GM20431 (cell line): ENCODE measurements around the gene OR6K2.
"Not testable (repeated sequence)": the region's sequence is repeated elsewhere in the genome, so short reads cannot be mapped to it uniquely, and the experiment has no call there.

Experiments used
- in situ Hi-C: fragments of 300-500 bp; cut with MseI, MboI; formaldehyde crosslinking; loops from one replicate; pipeline ENCODE4 v1.15.0; 2020; ENCODE audit warnings: low sequenced_read_pairs; ENCODE audit not compliant: unreplicated experiment

OR6K2 gene, protein sequence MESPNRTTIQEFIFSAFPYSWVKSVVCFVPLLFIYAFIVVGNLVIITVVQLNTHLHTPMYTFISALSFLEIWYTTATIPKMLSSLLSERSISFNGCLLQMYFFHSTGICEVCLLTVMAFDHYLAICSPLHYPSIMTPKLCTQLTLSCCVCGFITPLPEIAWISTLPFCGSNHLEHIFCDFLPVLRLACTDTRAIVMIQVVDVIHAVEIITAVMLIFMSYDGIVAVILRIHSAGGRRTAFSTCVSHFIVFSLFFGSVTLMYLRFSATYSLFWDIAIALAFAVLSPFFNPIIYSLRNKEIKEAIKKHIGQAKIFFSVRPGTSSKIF

DNA sequence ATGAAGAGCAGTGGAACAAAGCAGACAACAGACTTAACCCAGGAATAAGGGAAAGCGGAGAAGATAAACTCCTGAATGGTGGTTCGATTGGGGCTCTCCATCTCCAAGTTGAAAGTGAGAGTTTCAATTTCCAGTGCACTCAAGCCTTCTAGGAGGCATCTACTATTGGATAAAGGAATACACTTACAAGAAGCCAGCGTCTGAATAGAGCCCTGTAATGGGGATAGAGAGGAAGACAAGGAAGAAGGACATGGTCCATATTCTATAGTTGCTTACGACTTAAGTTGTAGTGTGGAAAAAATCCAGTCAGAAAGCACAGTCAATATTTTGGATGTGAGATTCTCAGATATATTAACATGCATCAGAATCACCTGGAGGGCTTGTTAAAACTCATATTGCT is at the start of gene OR6K2:
Gene OR6K2 (minus strand): TSS at position 101 of the 400 bp plus-strand sequence. CDS start 0 bp downstream, at position 101.
- in situ Hi-C loops, result no loop called here

DNA sequence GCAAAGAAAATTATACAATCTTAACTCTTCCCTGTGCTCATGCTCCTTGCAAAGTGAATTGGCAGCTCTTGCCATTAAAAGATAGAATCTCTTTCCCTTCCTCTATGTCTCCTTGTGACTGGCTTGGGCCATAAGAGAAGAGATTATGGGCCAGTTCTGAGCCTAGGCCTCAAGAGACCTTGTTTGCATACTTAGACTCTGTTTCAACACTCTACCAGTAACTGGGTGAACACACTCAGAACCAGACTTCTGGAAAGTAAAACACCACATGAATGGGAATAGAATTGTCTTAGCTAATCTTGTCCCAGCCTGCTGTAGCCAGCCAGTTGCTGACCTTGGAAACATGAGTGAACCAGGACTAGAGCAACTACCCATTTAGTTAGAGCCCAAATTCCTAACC is 35.4 kb upstream of the OR6K2 start:
- in situ Hi-C loops, result no loop called here

DNA sequence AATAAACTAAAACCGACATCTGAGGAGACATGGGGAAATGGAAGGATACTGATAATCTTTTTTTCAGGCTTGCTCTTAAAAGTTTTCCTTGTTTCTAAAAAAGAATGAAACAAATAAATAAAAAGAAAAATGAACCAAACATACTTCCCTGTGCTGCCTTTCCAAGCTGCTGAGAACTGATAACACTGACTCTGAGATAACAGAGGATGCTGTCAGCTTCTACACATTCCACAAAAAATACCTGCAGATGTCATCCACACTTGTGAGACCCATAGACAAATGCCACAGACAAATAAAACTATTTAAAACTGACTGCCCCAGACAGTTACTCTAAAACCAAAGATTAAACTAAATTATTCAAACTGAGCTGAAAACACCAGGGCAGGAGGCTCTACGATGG is 32.1 kb upstream of the OR6K2 start:
- in situ Hi-C loops, result no loop called here

DNA sequence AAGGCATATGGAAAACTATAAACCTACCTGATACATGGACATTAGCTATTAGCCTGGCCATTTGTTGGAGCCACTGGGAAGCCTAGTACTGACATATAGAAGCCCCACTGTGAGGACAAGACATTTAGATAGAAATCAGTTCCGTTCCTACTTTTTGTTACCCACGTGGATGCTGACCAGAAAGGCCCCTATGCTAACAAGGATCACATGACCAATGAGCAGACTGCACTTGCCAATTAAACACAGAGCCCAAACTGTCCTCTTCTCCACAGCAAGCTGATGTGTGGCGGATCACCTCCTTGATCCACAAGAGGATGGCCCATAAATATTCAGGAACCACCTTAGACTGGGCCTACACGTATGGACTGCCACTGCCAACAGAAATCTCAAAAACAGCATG is 31.3 kb upstream of the OR6K2 start:
- in situ Hi-C loops, result no loop called here

DNA sequence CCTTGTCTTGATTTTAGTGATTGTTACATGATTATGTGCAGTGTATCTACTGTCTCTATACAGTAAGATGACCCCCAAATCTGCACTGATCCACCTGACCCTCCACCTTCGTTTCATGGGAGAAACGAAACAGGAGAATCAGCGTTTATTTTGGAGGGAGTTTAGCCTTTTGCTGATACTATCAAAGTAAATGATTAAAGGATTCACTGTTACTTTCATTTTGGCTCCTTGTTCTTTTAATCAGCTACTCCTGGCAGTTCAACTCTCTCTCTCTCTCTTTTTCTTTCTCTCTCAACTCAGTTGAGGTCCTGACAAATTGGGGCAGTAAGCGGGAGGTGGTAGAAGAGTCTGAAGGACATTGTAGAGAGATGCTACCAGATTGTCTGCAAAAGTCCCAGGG is 30.0 kb upstream of the OR6K2 start:
- in situ Hi-C loops, result no loop called here

DNA sequence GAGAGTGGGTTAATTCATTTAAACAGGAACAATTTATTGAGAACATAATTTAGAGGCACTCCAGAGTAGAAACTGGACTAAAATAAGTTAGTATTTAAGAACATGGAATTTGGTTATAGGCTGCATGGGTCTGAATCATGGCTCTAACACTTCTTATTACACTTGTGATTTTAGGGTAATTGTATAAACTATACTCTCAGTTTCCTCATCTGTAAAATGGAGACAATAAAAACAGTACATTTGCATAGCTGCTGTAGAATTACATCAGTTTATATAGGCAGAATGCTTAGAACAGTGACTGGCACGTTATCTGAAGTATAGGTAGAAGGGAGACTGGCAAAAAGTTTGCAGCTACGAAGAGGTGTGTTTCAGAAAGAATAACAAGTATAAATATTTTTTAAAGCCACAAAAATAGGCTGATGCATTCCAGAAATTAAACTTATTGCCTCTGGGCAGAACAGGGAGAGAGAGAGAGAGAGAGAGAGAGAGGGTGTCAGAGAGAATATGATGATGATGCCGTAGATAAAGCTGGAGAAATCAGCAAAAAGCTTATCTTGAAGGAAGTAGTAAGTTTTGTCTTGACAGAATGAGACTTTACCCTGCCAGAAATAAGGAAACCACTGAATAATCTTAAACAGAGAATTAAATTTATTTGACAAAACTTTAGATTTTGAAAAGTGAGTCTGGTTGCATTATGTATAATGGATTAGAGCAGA is 28.2 kb upstream of the OR6K2 start:
- in situ Hi-C loops, result no loop called here

DNA sequence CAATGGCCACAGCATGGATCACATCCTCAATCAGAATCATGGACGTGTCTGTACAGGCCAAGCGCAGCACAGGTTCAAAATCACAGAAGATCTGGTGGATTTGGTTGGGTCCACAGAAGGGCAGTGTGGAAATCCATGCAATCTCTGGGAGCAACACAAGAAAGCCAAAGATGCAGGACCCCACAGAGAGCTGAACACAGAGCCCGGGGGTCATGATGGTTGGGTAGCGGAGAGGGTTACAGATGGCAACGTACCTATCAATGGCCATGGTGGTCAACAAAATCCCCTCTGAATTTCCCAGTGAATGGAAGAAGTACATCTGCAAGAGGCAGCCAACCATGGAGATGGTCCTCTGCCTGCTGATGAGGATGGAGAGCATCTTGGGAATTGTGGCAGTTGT is 24.0 kb upstream of the OR6K2 start:
- in situ Hi-C loops, result no loop called here

DNA sequence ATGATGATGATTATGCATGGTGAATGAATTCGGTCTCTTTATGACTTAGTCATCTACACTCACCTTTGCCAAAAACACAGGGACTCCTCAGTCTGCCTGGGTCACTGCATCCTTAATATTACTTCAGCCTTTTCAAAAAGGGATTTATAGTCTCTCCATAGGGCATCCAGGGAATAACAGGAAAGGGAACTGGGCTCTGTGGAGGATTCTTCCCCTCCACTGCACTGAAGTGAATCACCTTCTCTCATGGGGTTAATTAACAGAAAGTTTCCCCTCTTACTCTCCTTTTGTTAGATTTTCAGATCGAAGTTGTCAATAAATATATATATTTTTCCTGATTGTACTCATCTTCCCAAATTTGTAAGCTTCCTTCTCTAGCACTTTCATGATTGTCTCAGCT is 20.2 kb upstream of the OR6K2 start, which contains the start of gene OR6K3:
Gene OR6K3 (minus strand): TSS at position 101 of the 400 bp plus-strand sequence. CDS start 2,605 bp downstream, outside the sequence.
- in situ Hi-C loops, result no loop called here

DNA sequence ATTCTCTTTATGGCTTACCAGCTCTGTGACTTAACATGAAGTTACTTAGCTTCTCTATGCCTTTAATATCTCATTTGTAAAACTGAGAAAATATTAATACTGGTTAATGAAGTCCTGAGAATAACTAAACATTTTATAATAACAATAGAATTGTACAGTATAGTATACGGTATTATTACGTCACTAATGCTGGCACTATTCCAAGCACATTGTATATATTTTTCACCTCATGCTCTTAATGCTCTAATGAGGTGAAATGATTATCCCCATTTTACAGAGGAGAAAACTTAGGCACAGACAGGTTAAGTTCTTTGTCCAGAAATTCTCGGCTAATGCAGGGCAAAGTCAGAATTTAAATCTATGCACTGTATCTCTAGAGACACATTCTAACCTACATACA is 19.2 kb upstream of the OR6K2 start:
- in situ Hi-C loops, result no loop called here

DNA sequence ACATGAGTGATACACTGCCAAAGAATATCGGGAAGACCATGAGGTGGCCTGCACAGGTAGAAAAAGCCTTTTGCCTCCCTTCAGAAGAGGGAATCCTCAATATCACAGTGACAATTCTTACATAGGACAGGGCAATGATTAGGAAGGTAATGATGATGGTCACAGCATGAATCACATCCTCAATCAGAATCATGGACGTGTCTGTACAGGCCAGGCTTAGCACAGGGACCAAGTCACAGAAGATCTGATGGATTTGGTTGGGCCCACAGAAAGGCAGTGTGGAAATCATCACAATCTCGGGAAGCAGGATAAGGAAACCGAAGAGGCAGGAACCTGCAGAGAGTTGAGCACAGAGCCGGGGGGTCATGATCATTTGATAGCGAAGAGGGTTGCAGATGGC is 16.9 kb upstream of the OR6K2 start:
- in situ Hi-C loops, result no loop called here

DNA sequence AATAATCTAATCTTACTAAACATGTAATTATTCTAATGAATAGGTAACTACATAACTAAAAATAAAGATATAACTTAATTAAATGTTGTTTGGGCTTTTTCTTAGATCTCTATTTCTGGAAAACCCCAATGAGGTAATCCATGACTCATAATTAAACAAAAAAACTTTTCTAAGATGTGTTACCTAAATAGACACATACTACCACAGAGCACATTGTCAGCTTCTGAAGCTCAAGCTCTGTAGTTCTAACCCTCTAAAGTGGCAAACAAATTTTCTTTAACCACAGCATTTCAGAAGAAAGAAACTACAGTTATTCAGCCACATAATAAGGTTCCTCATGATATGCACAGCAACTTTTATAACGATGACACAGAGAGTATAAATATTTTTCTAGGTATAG is 15.9 kb upstream of the OR6K2 start:
- in situ Hi-C loops, result no loop called here

DNA sequence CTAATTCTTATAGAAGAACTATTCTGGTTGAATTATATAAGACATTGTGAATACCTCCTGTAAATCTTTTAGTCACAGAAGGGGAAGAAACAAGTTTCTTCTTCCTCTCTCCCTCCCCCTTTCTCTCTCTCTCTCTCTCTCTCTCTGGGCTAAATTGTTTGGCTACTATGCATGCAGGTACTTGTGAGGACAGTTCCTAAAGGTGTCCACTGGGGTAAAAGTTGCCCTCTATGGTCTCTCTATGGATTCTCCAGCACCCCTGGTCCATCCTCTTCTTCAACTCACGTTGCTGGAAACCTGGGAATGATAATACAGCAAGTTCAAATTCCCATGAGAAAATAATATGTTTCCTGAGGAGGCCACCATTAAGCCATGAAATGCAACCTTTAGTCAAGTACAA is 14.3 kb upstream of the OR6K2 start:
- in situ Hi-C loops, result no loop called here

DNA sequence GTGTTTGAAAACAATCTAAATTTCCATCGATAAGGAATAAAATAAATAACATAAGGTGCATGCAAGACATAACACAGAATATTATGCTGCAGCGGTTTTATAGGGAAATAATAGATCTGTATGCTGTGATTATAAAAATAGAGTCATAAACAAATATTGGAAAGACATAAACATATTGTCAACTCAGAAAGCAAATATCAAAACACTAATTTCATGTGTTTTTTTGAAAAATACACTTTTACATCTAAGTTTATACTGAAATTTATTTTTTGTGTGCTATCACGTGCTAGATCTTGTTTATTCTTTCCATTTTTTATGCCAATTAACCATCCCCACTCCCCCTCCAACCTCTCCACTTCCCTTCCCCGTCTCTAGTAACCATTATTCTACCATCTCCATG is 10.6 kb upstream of the OR6K2 start:
- in situ Hi-C loops, result no loop called here

DNA sequence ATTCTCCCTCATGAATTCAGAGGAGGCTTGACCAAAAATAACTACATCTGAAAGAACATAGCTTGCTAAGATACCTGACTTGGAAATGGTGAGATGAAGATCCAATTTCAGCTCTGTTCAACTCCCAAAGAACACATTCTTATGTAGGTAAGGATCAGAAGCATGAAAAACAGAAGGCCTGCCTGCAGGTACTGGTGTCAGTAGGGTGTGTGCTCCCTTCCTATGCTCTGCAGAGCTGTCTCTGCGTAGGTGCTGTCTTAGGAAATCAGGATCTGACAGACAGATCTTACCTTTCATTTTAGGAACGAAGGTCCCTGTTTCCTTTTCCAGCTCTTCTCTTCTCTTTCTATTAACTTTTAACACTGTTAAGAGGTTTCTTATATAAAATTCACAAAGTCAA is 5.6 kb upstream of the OR6K2 start:
- in situ Hi-C loops, result no loop called here

DNA sequence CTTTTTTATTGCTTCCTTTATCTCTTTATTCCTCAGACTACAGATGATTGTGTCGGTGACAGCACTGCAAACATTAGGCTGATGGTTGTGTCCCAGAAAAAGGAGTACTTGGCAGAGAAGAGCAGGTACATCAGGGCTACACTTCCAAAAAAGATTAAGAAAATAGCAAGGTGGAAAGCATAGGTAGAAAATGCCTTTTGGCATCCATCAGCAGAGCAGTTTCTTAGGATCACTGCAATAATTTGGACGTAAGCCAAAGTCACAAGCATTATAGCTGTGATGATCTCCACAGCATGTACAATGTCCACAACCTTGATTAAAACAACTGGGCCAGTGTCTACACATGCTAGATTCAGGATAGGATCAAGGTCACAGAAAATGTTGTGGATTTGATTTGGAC is 5.9 kb downstream of the OR6K2 start:
- in situ Hi-C loops, result no loop called here

DNA sequence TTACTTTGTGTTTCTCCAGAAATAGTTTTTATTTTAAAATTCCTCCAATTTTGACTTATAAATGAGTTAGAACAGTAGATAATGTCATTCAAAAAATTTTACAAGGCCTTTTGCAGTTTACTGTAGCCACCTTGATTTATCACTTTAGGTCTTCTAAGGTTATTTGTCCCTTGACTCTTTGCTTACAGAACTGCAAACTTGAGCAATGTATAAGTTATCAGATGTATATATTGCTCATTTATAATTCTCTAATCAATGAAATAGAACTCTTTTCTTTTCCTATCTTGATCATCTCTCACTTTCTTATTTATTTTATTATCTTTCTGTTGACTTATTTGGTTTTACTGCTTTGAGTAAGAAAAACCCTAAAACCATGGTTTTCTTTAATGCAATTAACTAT is 8.1 kb downstream of the OR6K2 start:
- in situ Hi-C loops, result no loop called here

DNA sequence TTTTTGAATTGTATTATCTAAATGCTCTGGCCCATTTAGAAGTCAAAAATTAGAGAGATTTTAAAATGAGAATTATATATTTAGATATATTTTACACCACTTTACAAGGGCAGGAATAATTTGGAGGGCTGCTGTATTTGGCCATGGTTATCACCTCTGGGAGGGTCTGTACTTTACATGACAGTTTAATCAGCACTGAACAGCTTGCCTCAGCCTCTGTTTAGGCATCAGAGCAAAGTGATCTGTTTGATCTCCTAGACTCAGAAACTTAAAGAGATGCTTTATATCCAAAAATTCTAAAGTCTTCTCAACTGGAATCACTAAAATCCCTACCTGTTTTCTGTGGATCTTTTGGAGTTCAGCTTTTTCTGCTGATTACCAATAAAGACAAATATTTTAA is 8.5 kb downstream of the OR6K2 start:
- in situ Hi-C loops, result no loop called here

DNA sequence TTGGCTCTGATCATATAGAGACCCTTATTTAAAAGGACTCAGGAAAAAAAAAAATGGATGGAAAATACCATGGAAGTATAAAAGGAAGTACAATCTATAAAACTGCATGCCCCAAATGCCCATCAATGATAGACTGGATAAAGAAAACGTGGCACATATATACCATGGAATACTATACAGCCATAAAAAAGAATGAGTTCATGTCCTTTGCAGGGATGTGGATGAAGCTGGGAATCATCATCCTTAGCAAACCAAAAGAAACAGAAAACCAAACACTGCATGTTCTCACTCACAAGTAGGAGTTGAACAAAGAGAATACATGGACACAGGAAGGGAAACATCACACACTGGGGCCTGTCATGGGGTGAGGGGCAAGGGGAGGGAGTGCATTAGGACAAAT is 9.3 kb downstream of the OR6K2 start:
- in situ Hi-C loops, result not testable (repeated sequence)

DNA sequence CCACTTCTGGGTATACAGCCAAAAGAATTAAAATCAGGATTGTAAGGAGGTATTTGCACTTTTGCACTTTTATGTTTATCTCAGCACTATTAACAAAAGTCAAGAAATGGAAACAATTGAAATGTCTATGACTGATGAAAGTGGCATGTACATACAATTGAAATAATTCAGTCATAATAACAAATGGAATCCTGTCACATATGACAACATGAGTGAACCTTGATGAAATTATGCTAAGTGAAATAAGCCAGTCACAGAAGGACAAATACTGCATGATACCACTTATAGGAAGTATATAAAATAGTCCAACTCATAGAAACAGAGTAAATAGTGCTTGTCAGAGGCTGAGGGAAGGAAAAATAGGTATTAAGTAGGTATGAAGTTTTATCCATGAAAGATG is 10.6 kb downstream of the OR6K2 start:
- in situ Hi-C loops, result no loop called here

DNA sequence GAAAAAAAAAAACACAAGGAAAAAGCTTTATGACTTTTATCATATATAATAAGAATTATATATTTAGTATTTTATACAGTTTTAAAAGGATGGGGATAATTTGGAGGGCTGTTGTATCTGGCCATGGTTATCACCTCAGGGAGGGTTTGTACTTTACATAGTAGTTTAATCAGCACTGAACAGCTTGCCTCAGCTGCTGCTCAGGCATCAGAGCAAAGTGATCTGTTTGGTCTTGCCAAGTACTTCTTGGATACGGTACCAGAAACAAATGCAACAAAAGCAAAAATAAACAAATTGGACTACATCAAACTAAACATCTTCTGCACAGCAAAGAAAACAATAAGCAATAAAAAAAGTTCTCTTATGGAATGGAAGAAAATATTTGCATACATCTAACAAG is 11.3 kb downstream of the OR6K2 start:
- in situ Hi-C loops, result no loop called here

DNA sequence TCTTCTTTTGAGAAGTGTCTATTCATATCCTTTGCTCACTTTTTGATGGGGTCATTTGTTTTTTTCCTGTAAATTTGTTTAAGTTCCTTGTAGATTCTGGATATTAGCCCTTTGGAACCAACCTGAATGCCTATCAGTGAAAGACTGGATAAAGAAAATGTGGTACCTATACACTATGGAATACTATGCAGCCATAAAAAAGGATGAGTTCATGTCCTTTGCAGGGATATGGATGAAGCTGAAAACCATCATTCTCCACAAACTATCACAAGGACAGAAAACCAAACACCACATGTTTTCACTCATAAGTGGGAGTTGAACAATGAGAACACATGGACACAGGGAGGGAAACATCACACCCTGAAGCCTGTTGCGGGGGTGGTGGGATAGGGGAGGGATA is 12.1 kb downstream of the OR6K2 start:
- in situ Hi-C loops, result not testable (repeated sequence)

DNA sequence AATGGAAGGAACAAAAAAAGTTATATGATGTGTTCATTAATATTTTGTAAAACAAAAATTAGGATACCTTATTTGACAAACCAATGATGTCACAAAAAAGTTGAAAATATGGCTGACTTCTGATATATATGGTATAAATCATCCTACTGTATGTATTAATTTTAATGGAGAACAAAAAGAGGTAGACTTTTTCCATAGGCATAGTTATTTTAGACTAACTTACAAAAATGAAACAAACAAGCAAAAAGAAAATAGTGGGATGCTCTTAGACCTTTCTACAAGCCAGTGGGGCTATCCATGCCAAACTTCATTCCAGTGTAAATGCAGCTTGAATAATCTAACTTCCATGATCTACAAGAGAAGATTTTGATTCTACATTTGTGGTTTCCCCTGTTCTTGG is 13.4 kb downstream of the OR6K2 start:
- in situ Hi-C loops, result no loop called here
